KOPT-K1 (cell line): ENCODE data around the gene LRRC17.

ENCODE experiments used
- H3K27ac ChIP-seq: fragments of 200-600 bp; sonication (generic); 2 replicates; pipeline ENCODE4 v1.5.1; 2016; ENCODE audit warnings: antibody characterized with exemption, mild to moderate bottlenecking, low read depth, low read length; ENCODE audit not compliant: poor library complexity, severe bottlenecking
- H3K36me3 ChIP-seq: fragments of 200-600 bp; sonication (generic); 2 replicates; pipeline ENCODE4 v1.5.1; 2017; ENCODE audit warnings: antibody characterized with exemption, mild to moderate bottlenecking, low read length, moderate library complexity; ENCODE audit not compliant: insufficient read depth
- H3K9me3 ChIP-seq: fragments of 200-600 bp; sonication (generic); 2 replicates; pipeline ENCODE4 v1.5.1; 2017; ENCODE audit warnings: antibody characterized with exemption, low read length, mild to moderate bottlenecking; ENCODE audit not compliant: insufficient read depth, poor library complexity, severe bottlenecking

The LRRC17 gene

GRCh38 chr7:102917436-102918353, 4.9 kb downstream of the LRRC17 start:
- Histone ChIP-seq H3K36me3 (no peaks in the 10 kb centered on the region), H3K9me3 (no peaks in the 10 kb centered on the region), H3K27ac (no peak overlapping the region)

GRCh38 chr7:102918845-102919244, 6.0 kb downstream of the LRRC17 start:
- Histone ChIP-seq H3K9me3 (no peaks in the 10 kb centered on the region), H3K36me3 (no peaks in the 10 kb centered on the region), H3K27ac (no peak overlapping the region)

DNA sequence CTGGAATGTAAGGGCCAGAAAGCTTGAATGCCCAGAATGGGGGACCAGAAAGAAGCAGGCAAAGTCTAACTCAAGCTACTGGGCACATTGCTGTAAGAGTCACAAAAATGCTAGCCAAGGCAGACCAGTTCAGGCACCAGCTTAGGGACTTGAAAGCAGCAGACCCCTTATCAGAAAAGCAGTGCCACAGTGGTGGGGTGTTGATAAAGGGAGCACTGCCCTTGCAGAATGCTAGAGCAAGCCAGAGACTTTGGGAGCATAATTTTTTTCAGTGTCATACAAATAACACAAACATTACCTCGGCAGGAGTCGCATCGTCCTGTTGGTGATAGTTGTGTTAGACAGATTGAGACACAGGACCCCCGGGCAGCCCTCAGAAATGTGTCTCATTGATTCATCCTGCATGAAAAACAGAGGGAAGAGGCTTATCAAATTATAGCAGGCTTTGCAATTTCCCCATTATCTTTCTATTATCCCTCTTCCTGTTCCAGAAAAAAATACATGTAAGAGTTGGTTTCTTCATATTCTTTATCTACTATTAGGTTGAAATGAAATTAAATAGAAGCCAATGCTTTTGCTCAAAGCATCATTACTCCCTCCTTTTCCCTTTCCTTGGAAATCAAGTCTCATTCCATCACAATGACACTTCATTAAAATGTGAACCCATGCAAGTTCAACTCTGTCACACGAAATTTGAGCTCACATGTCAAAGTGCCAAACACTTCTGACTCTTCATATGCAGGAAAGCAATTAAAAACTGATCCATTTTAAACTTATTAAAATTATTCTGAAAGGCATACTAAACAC, 13.4 kb downstream of the LRRC17 start:
- H3K27ac ChIP-seq: no peak overlapping the region
- no peaks in the 10 kb centered on the region for H3K9me3 ChIP-seq
- H3K36me3 ChIP-seq: no peaks in the 10 kb centered on the region

DNA sequence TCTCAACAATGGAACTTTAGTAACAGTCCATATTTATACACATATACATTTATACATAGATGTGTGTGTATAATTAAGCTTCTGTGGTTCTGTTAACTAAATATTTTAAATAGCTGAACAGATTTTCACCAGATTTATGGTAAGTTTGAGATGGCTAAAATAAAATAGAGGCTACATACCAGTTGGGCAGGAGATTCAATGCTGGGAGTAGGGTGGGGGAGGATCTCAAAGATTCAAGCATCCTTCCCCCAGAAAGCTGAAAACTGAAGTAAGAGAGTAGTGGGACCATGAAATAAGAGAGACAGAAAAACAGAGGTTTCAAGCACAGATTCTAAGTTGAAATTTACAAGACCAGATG, 14.0 kb downstream of the LRRC17 start:
- H3K9me3 ChIP-seq: no peaks in the 10 kb centered on the region

DNA sequence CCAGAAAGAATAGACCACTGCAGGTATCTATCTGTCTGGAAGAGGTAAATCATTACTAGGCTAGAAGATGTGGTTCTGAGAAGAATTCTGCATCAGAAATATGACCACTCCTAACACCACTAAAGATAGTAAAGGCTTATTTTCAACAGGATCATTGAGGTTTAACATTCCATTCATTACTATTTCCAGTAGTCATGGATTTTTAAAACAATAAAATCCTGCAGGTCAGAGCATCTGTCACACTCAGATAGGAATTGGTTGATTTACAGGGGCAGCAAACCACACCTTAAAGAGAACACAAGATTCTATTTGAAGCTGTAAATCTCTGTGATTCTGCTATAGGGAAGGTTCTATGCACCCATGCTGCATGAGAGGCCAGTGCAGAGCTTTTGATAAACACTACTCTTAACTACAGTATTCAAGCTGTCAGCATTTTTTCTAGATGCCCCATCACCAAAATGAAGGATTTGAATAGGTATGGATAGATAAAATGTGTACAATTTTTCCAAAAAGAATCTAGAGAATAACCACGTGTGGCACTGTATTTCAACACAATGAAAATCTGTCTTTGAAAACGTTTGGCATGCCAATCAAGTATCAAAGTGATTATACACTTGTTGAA, 14.6 kb downstream of the LRRC17 start:
- no peaks in the 10 kb centered on the region for H3K9me3 ChIP-seq
- no peaks in the 10 kb centered on the region for H3K36me3 ChIP-seq
- no peak overlapping the region for H3K27ac ChIP-seq

More for the DNA sequence above, 14.0 kb downstream of the LRRC17 start:
- Histone ChIP-seq H3K27ac (no peak overlapping the region), H3K36me3 (no peaks in the 10 kb centered on the region)

DNA sequence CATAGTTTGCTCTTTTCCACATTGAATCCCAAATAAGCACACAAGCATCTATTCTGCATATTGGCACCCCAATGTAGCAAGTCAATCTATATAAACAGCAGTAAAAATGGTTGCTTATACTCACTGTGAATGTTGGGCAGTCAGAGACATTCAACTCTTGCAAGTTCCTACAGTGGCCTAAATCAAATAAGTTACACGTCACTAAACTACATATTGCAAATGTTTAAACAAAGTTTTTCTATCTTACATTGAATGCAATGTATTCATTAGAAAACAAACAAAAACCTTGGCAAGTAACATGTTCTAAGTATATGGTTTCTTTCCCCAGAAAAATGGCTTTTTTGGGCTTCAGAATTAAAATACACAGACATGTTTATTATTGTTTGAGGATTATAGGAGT, 19.0 kb downstream of the LRRC17 start:
- Histone ChIP-seq H3K36me3 (no peaks in the 10 kb centered on the region), H3K9me3 (no peaks in the 10 kb centered on the region), H3K27ac (no peak overlapping the region)

DNA sequence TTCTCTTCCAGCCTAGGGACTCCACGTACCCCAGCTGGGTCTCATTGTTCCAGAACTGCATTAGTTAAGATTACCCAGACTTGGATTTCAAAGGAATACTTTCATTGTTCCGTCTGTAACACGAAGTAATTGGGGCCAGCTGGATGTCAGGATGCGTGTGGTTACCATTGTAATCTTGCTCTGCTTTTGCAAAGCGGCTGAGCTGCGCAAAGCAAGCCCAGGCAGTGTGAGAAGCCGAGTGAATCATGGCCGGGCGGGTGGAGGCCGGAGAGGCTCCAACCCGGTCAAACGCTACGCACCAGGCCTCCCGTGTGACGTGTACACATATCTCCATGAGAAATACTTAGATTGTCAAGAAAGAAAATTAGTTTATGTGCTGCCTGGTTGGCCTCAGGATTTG, 21.0 kb downstream of the LRRC17 start:
- Histone ChIP-seq H3K9me3 (no peaks in the 10 kb centered on the region), H3K27ac (no peak overlapping the region), H3K36me3 (no peaks in the 10 kb centered on the region)

DNA sequence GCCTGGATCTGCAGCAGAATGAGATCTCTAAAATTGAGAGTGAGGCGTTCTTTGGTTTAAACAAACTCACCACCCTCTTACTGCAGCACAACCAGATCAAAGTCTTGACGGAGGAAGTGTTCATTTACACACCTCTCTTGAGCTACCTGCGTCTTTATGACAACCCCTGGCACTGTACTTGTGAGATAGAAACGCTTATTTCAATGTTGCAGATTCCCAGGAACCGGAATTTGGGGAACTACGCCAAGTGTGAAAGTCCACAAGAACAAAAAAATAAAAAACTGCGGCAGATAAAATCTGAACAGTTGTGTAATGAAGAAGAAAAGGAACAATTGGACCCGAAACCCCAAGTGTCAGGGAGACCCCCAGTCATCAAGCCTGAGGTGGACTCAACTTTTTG, 21.4 kb downstream of the LRRC17 start:
- no peak overlapping the region for H3K27ac ChIP-seq
- no peaks in the 10 kb centered on the region for H3K9me3 ChIP-seq

DNA sequence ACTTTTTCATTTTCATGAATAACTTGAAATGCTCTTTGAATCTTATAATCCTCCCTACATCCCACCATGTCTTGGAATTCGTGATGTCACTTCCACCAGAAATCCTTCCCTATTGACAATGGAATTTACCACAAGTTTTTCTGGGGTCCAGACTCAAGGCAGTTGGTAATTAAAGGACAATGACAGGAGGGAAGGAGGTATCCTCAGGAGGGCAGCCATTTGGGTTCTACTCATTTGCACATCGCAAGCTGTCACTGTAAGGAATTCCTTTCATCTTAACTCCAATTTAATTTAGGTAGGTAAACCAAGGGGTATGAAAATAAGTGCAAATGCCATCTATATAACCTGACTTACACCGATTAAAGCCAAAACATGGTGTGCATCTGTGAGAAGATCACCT, 21.9 kb downstream of the LRRC17 start:
- H3K36me3 ChIP-seq: no peaks in the 10 kb centered on the region
- no peak overlapping the region for H3K27ac ChIP-seq
- no peaks in the 10 kb centered on the region for H3K9me3 ChIP-seq

More for the DNA sequence above, 21.4 kb downstream of the LRRC17 start:
- no peaks in the 10 kb centered on the region for H3K36me3 ChIP-seq

DNA sequence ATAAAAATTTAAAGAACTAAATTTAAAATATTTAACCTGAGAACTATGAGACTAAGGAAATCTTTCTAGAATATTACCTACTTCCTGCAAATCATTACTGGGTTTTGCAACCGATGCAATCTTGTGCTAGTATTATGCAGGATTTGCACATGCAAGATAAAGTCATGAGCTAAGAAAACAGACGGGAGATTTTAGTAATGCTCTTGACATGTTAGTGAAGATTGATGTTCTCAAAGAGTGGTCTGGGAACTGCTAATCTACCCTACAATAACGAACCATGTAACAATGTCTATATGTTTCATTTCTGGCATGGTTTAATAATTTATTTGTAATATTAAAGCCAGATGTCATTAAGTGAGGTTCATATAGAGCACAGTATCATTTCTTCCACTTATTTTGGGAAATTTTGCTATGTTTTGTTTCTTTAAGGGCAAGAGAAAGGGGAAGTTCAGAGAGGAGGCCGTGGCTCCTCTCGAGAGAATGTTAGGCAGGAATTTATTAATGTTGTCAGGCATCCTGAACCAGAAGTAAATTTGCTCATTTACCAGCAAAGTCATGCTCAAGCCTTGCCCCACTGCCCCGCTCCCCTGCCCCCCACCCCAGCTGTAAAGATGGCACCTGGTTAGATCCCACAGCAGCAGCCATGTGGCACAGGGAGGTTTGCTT, 22.8 kb downstream of the LRRC17 start:
- Histone ChIP-seq H3K36me3 (no peaks in the 10 kb centered on the region), H3K9me3 (no peaks in the 10 kb centered on the region), H3K27ac (no peak overlapping the region)

DNA sequence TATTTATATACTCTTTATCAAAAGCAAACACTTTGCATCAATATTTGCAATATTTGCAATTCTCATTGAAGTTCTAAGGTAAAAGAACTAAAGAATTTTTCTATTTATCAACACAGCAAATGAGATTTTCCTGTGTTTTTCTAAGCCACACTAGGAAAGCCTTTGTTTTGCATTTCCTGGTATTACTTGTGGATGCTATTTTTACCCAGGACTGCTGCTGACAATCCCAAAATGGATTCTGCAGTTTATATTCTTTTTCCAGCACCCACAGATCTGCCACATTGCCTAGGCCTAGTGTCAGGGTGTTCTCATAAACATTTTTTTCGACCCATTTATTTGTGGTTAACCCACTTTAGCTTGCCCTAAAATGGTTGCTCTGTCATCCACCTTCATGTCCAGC, 25.9 kb downstream of the LRRC17 start:
- Histone ChIP-seq H3K36me3 (no peaks in the 10 kb centered on the region), H3K9me3 (no peaks in the 10 kb centered on the region), H3K27ac (no peak overlapping the region)

DNA sequence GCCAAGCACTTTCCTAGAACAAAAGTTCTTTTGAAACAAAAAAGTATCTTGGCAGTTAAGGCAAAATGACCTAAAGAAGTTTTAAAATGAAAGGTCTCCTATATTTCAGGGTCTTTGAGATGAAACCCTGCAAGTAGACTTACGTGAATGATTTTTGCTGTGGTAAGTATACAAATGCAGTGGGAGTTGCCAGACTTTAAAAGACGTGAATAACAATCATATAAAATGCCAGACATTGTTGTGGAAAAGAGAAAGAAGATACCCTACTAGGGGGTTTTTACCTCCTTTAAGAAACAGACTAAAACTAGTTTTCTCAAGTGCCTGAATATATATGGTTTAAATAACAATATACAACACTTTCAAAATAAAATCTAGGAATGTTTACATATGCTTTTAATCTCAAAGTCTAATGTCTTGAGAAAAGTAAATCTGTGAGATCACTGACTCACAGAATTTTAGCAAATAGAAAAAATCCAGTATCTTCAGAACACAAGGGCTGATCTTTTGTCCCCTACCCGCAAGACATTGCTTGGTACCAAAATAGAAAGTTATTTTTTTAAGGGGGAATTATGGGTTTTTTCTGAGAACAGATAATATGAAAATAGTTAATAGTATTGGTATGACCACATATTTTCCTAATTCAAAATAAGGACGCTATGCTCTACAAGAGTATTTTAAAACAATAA, 29.5 kb downstream of the LRRC17 start:
- no peaks in the 10 kb centered on the region for H3K36me3 ChIP-seq
- no peak overlapping the region for H3K27ac ChIP-seq
- no peaks in the 10 kb centered on the region for H3K9me3 ChIP-seq

- no peaks in the 10 kb centered on the region for H3K9me3 ChIP-seq
- no peak overlapping the region for H3K27ac ChIP-seq
- no peaks in the 10 kb centered on the region for H3K36me3 ChIP-seq
Observed at GRCh38 chr7:102942868-102943267, 30.1 kb downstream of the LRRC17 start.

DNA sequence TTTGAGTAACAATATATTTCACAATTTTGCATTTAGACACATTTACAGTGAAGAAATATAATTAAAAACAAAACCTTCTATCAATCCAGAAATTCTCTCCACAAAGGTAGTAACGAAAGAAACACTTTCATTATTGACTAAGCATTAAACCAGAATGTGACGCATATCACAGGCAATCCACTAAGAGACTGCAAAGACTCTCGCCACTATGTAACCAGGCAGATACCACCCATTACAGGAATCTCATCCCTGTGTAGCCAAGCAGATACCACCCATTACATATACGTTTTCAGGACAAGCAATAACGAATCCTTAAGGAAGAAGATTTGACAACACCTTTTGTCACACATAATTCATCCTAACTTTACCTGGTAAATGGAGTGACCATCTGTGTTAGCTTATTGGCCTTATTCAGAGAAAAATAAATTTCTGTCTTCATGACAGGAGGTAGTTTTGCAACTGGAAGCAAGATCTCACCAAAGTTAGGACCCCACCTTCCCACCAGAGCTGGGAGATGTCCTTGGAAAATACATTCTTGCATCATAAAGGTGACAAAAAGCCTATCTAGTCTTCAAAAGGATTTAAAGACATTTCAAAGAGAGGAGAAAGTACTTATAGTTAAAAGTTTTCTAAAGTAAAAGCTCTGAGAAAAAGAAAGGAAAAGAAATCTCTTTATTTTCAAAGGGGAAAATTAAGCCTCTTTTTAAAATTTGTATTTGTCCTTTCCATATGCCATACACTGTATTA, 30.8 kb downstream of the LRRC17 start:
- Histone ChIP-seq H3K27ac (no peak overlapping the region), H3K36me3 (no peaks in the 10 kb centered on the region)

More for the DNA sequence above, 30.8 kb downstream of the LRRC17 start:
- no peaks in the 10 kb centered on the region for H3K9me3 ChIP-seq
